HuH-7.5 (cell line): ENCODE results near the gene RABGAP1L.
"Not testable (repeated sequence)": the region's sequence is repeated elsewhere in the genome, so short reads cannot be mapped to it uniquely, and the experiment has no call there.

Source experiments
- DNase-seq: peaks from one replicate; pipeline ENCODE4 v3.0.0; 2011; ENCODE audit warnings: low spot score

The RABGAP1L gene

DNA sequence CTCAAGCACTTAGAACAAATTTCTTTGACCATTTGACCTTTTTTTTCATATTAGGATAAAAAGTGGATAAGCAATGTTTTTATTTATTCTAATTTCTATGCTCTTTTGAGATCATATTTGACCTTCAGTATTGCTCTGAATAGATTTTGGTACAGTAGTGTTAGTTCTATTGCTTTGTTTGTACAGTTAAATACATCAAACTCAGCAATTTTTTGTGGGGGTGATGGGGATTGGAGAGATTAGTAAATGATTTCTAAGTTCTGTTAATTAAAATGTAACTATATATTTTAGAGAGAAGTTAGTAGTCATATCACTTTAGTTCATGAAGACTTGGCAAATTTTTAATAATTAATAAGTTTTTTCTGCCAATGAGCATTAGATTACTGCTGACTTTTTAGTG lies 286.0 kb downstream of the RABGAP1L start:
- no peak for DNase-seq

DNA sequence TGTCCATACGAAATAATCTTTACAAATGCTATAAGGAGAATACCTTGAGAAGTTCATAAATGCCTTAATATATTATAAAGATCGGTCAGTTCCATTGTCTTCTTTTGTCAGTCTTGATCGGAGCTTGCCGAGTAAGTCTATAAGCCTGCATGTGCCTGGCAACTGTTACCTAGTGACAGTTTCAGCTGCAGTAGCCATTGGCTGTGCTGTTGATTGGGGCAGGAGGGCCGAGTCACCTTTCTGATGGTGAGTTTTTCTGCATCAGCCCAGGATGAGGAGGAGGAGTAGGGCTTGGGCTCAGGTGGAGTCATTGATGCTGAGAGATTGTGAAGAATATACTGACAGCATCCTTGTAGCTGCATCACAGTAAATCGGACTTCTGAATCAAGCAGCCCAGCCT lies 286.5 kb downstream of the RABGAP1L start:
- DNase-seq, result no peak

DNA sequence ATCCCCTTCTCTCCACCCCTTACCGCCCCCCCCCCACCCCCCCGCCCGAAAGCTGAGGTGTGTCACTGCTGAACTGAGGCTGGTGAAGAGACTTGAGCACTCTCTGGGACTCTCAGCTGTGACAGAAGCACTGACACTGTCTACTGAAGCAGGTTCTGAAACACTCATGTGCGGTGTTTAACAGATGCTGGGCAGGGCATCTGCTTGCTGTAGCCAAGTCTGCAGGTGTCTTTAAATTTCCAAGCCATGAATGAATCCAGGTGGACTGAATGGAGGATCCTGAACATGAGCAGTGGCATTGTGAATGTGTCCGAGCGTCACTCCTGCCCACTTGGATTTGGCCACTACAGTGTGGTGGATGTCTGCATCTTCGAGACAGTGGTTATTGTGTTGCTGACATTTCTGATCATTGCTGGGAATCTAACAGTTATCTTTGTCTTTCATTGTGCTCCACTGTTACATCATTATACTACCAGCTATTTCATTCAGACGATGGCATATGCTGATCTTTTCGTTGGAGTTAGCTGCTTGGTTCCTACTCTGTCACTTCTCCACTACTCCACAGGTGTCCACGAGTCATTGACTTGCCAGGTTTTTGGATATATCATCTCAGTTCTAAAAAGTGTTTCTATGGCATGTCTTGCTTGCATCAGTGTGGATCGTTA lies 288.7 kb downstream of the RABGAP1L start, which contains the start of gene GPR52:
Gene GPR52 (plus strand): TSS at position 99 of the 665 bp plus-strand sequence. CDS start 148 bp downstream, at position 247.
- no peak for DNase-seq

DNA sequence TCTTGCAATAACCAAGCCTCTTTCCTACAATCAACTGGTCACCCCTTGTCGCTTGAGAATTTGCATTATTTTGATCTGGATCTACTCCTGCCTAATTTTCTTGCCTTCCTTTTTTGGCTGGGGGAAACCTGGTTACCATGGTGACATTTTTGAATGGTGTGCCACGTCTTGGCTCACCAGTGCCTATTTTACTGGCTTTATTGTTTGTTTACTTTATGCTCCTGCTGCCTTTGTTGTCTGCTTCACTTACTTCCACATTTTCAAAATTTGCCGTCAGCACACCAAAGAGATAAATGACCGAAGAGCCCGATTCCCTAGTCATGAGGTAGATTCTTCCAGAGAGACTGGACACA lies 289.2 kb downstream of the RABGAP1L start:
- no peak for DNase-seq

DNA sequence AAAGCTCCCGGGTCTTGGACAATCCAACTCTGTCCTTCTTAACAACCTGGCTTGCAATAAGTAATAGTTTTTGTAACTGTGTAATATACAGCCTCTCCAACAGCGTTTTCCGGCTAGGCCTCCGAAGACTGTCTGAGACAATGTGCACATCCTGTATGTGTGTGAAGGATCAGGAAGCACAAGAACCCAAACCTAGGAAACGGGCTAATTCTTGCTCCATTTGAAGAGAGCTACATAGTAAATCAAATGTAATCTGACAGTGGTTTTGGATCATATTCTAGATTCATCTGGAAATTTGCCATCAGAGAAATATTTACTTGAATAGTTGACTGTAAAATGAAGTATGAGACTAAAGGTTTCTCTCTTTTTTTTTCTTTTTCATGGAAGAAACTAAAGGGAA lies 289.7 kb downstream of the RABGAP1L start:
- DNase-seq, result no peak

DNA sequence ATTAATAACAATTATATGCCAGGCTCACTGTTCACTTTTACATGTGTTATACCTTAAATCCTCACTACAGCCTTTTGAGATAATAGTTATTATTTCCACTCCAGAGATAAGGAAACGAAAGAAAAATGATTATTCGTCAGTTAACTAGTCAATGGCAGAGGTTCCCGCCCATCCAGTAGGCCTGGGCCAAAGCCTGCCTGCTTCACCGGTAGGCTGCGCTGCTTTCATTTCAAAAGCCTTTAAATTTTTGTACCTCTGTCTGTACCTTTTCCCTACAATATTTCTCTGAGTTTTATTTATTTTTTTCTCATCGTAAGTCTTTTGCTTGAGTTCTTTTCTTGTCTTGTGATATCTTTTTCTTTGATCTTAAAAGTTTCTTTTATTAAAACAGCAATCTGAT lies 292.1 kb downstream of the RABGAP1L start:
- no peak for DNase-seq

DNA sequence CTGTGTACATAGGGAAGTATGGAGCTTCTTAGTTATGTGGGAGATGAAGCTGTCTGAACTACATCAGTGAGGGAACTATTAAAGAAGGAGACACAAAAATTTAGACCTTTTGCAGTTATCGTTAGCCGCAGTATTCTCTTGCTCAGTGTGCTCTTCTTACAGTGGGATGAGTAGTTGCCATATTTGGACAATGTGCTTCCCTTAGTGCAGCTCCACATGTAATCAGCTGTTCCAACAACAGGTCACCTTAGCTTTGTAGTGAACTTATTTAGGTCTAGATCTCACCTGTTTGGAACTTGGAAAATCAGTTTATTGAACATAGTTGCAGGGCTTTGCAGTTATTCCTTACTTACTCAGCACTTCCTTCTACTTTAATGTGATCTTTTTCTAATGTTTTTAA lies 306.5 kb downstream of the RABGAP1L start:
- DNase-seq, result no peak

DNA sequence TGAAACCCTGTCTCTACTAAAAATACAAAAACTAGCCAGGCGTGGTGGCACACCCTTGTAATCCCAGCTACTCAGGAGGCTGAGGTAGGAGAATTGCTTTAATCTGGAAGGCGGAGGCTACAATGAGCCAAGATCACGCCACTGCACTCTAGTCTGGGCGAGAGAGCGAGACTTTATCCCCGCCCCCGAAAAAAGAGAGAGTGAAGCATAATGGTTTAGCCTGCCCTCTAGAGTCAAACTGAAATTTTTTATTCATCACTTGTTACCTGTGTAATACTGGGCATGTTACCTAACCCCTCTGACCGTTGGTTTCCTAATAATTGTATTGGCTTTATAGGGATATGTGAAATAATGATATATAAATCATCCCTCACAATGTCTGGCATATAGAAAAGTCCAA lies 307.3 kb downstream of the RABGAP1L start:
- DNase-seq, result no peak

DNA sequence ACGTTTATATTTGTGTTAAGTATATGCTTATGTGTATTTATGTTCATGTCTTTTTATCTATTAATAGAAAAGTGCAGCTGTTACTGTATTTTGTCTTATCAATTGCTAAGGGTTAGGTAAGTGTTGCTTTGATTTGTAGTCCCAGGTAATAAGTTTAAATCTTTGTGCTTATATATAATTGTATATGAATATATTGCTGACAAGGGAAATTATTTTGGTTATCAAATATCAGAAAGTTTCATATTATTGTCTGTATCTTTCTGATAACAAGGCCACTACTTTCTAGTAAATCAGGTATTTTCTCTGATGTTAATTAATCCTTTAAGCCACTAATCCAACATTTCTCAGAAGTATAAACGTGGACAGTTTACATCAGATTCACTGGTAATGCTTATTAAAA lies 309.7 kb downstream of the RABGAP1L start:
- no peak for DNase-seq

DNA sequence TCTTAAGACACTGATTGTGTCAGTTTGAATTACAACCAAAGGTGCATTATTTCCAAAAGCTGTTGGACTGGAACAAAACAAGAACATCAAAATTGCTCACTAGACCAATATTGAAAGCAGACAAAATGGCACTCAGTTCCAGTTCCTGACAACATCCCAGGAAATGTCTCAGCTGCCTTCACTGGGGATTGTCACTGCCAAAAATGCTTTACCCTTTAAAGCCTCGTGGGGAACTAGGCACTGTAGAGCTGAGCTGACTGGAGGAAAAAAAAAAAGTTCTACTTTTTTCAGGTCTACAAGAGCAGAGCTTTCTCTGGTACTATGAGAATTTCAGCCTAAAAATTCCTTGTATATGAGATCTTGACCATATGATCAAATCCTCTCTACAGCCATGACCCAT lies 310.4 kb downstream of the RABGAP1L start:
- DNase-seq, result no peak

DNA sequence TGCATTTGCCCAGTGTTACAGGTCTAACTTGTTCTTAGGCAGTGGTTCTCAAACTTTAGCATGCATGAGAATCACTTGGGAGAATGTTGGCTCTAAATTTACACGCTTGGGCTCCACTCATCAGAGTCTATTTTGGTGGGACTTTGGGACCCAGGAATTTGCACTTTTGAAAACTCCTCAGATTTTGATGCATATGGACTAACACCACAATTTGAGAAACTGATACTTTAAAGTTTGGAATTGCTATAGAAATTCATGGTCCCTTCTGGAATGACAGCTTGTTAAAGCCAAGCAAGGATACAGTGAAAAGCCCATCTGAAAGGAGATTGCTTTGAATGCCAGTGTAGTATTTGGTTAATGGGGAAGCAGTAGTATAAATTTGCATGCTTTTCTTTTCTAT lies 320.0 kb downstream of the RABGAP1L start:
- DNase-seq, result no peak

DNA sequence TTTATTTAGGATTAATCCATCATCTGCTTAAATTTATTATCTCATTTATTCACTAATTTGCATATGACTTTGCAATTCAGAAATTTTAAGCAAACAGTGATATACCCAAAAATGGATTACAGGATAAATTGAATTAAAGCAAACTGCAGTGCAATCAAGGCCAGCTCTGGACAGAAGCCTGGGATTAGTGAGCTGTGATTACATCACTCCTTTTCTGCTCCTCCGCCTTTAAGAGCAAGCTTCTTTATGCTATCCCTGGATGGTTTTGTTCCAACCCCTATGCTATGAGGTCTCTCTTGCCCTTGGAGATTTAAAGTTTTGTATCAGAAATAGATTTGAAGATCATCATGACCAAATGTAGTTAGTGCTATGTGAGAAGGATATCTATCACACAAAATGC lies 321.0 kb downstream of the RABGAP1L start:
- no peak for DNase-seq

DNA sequence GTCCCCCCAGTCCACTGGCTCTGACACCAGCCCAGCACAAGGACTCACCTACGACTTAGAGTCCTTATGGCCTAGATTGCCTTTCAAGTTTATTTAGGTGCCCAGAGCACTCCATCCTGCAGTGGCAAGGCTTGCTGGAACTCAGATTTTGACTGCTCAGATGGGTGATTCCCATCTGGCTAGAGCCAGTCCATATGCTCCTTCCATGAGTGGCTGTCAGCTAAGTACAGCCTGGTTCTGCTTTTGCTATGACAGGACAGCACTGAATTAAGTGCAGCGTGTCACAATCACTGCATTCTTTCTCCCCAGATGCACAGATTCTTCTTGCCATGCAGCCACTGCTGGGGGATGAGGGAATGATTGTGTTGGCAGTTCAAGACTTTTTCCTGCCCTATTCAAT lies 332.3 kb downstream of the RABGAP1L start:
- no peak for DNase-seq

DNA sequence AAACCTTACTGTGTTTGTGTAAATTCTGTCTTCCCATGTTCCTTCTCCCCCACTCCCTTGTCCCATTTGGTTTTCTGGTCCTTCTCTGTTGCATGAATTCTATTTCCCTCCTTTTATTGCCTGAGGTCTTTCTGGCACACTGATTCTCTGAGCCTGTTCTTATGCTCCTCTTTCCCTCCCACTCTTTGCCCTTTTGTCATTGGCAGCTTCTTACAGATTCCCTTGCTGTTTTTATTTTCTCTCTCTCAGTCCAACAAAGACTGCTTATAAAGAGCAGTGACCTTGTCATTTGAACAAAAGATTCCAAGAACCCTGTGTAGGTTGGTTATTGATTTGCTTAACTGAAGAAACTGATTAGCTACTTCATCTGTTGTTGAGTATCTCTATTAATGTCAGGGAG lies 338.2 kb downstream of the RABGAP1L start:
- no peak for DNase-seq

DNA sequence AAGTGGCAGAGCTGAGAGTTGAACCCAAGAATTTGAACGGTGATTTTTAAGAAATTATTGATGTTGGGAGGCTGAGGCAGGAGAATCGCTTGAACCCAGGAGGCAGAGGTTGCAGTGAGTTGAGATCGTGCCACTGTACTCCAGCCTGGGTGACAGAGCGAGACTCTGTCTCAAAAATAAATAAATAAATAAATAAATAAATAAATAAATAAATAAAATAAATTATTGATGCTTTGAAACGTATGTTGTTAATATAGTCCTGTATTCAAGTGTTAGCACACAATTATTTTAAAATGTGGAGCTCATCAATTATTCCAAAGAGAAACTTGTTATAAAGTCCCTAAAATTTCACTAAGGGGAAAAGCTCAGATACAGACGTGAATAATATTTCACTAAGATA lies 357.4 kb downstream of the RABGAP1L start:
- DNase-seq, result not testable (repeated sequence)

DNA sequence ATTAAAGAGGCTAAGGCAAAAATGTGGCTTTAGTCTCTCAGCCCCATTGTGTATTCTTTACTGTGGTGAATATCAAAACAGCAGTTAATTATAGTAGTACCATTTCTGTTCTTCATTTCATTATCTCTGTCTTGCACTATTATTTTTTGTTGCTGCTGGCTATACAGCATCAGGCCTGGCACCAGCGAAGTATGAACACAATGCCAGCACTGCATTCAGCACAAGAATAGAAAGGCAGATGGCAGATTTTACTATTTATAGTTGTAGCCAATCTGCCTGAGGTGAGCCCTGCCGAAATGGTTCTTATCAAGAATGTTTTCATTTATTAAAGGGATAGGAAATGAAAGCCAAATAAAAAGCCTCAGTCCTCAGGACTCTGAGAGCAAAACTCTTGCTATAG lies 360.5 kb downstream of the RABGAP1L start:
- DNase-seq, result no peak

DNA sequence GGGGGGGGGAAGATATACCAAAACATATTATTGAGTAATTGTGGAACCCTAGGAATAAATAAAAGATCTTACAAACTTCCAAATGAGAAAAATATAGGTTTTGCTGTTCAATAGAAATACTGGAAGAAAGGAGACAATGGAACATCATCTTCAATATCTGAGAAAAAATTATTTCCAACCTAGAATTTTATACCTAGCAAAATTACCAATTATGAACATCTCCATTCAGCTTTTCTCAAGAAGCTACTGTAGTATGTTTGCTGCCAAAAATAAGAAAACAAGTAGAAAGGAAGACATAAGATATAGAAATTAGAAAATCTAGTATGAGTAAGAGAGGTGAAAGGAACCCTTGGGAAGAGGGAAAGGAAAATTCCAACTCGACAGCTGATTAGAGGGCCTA lies 372.4 kb downstream of the RABGAP1L start:
- DNase-seq, result no peak

DNA sequence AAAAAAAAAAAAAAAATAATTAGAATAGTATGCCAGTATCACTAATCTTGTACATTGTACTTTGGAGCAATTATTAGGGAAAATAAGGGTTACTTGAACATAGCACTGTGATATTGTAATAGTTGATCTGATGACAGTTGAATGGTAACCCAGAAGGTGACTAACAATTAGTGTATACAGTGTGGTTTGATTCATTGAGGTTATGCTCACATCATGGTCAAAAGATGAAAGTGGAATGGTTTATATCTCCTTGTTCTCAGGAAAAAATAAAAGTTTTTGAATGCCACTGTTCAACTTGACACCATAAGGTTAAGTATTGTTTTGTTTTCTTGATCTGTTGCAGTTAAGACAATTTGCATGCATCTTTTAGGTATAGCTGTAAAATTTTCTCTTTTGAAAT lies 375.5 kb downstream of the RABGAP1L start:
- no peak for DNase-seq

DNA sequence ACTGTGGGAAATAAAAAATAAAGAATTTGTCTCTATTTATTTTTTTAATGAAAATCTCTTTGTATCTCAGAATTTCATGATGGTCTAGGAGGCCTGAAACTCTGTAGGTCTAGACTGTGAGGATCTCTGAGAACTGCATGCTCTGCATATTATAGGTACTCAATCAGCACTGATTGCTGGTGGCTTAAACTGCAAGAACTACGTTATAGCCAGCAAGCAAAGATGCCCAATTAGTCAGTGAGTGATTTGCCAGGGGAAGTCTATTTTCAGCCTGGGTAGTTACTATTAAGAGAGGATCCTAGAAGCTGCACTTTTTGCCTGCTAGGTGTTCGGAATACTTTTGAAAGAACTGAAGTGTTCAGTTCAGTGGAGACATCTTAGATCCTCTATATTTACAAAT lies 375.9 kb downstream of the RABGAP1L start:
- no peak for DNase-seq

DNA sequence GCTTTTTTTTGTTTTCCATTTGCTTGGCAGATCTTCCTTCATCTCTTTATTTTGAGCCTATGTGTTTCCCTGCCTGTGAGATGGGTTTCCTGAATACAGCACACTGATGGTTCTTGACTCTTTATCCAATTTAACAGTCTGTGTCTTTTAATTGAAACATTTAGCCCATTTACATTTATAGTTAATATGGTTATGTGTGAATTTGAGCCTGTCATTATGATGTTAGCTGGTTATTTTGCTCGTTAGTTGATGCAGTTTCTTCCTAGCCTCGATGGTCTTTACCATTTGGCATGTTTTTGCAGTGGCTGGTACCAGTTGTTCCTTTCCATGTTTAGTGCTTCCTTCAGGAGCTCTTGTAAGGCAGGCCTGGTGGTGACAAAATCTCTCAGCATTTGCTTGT lies 384.1 kb downstream of the RABGAP1L start:
- DNase-seq, result not testable (repeated sequence)

DNA sequence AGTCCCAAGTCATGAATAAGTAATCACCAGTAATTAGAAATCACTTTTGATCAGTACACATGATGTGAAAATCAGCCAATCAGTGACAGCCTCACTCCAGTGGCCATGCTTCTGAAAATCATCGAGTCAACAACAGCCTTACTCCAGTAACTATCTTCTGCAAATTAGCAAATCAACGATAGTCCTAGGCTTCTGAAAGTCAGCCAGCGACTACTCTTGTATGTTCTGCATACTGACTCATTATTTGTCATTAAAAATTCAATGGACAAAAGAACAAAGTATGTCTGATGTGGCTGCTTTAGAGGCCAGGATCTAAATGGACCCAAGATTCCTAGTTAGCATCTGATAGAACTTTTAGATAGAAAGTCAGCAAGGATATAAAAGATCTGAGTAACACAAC lies 391.0 kb downstream of the RABGAP1L start:
- DNase-seq, result no peak

DNA sequence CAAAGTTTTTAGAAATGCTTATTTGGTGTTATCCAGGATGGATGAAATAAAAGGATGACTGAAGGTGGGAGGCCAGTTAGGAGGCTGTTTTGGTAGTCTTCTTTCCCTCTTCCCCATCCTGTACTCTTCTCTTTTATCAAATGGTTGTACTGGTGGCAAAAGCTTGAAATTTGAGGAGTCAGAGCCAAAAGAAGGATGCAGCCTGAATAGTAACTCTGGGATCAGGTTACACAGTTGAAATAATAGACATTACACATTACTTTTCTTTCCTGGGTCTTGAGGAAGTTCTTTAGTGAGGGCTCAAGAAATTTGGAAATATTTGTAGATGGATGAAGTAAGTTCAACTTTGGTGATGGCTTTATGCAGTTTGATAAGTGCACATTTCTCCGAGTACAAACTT lies 397.1 kb downstream of the RABGAP1L start:
- no peak for DNase-seq

DNA sequence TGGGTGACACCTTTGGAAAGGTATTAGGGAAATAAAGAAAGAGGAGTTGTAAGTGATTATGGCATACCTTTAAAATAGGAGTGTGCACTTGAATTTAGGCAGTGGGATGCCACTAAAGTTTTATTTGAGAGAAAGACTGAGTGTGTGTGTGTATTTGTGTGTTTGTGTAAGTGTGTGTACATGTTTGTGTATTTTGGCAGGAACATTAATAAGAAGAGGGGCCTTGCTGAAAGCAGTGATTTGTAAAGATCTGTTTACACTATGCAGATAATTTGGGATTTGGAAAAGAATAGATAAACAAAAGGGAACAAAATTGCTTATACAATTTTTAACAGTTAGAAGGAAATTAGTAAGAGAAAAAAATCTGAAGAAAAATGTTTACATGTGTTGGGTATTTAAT lies 409.2 kb downstream of the RABGAP1L start:
- DNase-seq, result no peak

DNA sequence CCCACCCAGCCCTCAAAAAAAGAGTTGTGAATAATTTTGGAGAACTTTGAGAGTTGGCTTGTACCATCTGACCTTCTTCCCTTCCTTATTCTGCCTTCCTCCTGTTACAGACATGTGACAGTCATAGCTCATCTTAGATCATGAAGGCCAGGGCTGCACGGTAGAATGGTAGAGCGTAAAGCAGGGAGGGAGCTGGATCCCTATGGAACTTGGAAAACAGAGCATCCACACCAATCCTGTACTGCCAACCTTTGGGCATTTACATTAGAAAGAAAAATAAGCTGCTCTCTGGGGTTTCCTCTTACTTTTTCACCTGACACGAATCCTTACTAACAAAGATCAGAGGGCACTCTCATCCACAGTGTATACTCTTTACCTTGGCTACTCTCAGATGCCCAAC lies 409.9 kb downstream of the RABGAP1L start:
- no peak for DNase-seq

DNA sequence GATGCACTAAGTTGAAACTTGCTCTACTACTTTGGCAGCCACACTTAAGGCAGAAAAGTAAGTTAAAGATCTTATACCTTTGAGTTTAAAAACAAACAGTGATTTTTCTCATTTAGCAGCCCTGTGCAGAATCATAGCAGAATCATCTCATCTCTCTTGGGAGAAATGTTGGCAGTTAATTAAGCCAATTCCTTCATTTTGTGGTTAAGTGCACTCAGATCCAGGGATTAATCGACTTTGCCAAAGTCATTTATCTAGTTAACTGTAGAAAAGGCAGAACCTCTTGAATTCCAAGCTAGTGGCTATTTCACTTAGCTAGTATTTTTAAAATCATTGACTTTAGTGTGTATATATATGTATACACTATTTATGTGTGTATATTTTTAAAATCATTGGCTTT lies 413.5 kb downstream of the RABGAP1L start:
- DNase-seq, result no peak
